KOPT-K1 (cell line): ENCODE results near the gene MAGEH1.
"Not testable (repeated sequence)": the region's sequence is repeated elsewhere in the genome, so short reads cannot be mapped to it uniquely, and the experiment has no call there.

ENCODE experiments used
- H3K27ac ChIP-seq: fragments of 200-600 bp; sonication (generic); 2 replicates; pipeline ENCODE4 v1.5.1; 2016; ENCODE audit warnings: antibody characterized with exemption, mild to moderate bottlenecking, low read depth, low read length; ENCODE audit not compliant: poor library complexity, severe bottlenecking
- H3K36me3 ChIP-seq: fragments of 200-600 bp; sonication (generic); 2 replicates; pipeline ENCODE4 v1.5.1; 2017; ENCODE audit warnings: antibody characterized with exemption, mild to moderate bottlenecking, low read length, moderate library complexity; ENCODE audit not compliant: insufficient read depth
- H3K9me3 ChIP-seq: fragments of 200-600 bp; sonication (generic); 2 replicates; pipeline ENCODE4 v1.5.1; 2017; ENCODE audit warnings: antibody characterized with exemption, low read length, mild to moderate bottlenecking; ENCODE audit not compliant: insufficient read depth, poor library complexity, severe bottlenecking

MAGEH1 gene

GRCh38 chrX:55451990-55452832, at the start of gene MAGEH1:
MAGEH1 (plus strand) TSS chrX:55452127; CDS start chrX:55452375, 248 bp downstream.
- no peaks in the 10 kb centered on the region for H3K36me3 ChIP-seq
- H3K9me3 ChIP-seq, result no peaks in the 10 kb centered on the region
- H3K27ac ChIP-seq, result peak within 1 kb of the TSS; percentile 71

DNA sequence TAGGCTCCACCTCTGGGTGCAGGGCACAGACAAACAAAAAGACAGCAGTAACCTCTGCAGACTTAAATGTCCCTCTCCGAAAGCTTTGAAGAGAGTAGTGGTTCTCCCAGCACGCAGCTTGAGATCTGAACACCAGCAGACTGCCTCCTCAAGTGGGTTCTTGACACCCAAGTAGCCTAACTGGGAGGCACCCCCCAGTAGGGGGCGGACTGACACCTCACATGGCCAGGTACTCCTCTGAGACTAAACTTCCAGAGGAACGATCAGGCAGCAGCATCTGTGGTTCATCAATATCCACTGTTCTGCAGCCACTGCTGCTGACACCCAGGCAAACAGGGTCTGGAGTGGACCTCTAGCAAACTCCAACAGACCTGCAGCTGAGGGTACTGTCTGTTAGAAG, 24.8 kb upstream of the MAGEH1 start:
- H3K9me3 ChIP-seq, H3K36me3 ChIP-seq, H3K27ac ChIP-seq: not testable (repeated sequence)

- not testable (repeated sequence) for H3K9me3 ChIP-seq, H3K36me3 ChIP-seq, H3K27ac ChIP-seq
Observed at GRCh38 chrX:55443468-55443867, 8.5 kb upstream of the MAGEH1 start.

GRCh38 chrX:55450259-55450658, 1.7 kb upstream of the MAGEH1 start:
- H3K36me3 ChIP-seq, result no peaks in the 10 kb centered on the region
- no peak overlapping the region for H3K27ac ChIP-seq
- H3K9me3 ChIP-seq, result no peaks in the 10 kb centered on the region

DNA sequence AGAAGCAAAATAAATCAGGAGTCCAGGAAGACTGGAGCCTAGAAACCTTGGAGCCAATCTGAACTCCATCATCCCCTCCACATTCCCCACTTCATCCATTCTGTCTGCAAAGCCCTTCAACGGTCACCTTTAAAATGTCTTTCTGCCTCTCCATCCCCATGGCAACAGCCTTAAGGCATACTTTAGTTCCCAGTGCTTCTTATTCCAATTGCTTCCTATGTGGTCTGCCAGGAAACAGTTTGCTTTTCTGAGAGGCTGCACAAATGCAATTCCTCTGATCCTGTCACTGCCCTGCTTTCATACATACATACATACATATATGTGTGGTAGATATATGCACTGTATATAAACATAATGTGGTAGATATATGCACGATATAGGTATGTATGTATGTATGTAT, 786 bp upstream of the MAGEH1 start:
- no peaks in the 10 kb centered on the region for H3K36me3 ChIP-seq
- peak overlapping the region; percentile 71 for H3K27ac ChIP-seq
- H3K9me3 ChIP-seq, result no peaks in the 10 kb centered on the region

DNA sequence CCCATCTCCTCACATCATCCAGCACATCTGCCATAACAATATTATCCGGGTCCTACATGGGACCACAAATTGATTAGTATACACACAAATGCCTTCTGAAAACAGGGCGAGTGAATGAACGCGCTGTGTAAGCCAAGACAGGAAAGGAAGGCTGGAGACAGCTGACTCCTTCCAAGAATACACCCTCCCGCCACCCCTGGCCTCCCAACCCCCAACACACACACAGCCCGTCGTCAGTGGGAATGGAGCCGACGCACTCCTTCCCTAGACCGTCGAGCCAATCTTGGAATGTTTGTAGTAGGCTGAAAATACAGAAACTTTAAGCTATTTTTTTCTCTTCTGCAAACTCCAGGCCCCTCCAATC, 319 bp upstream of the MAGEH1 start:
- H3K36me3 ChIP-seq, result no peaks in the 10 kb centered on the region
- no peaks in the 10 kb centered on the region for H3K9me3 ChIP-seq
- peak overlapping the region; percentile 71 for H3K27ac ChIP-seq

DNA sequence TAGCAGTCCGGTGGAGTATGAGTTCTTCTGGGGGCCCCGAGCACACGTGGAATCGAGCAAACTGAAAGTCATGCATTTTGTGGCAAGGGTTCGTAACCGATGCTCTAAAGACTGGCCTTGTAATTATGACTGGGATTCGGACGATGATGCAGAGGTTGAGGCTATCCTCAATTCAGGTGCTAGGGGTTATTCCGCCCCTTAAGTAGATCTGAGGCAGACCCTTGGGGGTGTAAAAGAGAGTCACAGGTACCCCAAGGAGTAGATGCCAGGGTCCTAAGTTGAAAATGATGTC, 852 bp downstream of the MAGEH1 start:
- Histone ChIP-seq H3K36me3 (no peaks in the 10 kb centered on the region), H3K9me3 (no peaks in the 10 kb centered on the region), H3K27ac (peak overlapping the region; percentile 71)

GRCh38 chrX:55455708-55456107, 3.8 kb downstream of the MAGEH1 start:
- not testable (repeated sequence) for H3K27ac ChIP-seq, H3K36me3 ChIP-seq

DNA sequence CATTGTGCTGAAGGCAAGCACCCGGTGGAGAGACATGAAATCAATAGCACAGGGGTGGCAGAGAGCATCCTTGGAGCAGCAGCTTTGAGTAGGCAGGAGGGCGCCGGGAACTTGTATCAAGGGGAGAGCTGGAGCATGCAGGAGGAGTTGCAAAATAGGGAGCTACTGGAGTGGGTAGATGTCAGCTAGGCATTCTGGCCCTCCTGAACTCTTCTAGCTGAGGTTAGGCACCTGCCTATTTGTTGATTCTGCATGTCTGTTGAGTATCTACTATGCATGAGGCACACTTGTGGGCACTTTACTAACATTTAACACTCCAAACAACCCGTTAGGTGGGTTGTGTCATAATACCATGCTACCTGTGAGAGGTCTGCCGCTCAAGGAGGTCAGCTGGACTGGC, 7.5 kb downstream of the MAGEH1 start:
- H3K36me3 ChIP-seq, H3K27ac ChIP-seq, H3K9me3 ChIP-seq: not testable (repeated sequence)

More at GRCh38 chrX:55455708-55456107, 3.8 kb downstream of the MAGEH1 start:
- H3K9me3 ChIP-seq, result not testable (repeated sequence)

DNA sequence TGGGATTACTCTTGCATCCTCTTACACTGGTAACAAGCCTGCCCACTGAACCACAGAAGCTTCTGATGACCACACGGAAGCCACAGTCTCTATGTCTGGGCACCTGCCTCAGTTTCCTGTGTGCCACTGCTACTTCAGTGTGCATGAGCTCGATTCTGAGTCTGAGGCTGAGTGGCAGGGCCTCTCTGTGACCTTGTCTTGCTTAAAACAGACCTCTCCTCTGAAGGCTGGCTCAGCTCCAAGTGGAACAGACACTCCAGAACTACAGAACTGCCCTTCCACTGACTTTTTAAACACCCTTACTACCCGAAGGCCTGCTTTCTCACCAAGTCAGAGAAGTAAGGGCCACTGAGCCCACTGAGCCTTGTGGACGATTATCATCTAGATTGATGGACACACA, 8.0 kb downstream of the MAGEH1 start:
- H3K27ac ChIP-seq, H3K36me3 ChIP-seq, H3K9me3 ChIP-seq: not testable (repeated sequence)

DNA sequence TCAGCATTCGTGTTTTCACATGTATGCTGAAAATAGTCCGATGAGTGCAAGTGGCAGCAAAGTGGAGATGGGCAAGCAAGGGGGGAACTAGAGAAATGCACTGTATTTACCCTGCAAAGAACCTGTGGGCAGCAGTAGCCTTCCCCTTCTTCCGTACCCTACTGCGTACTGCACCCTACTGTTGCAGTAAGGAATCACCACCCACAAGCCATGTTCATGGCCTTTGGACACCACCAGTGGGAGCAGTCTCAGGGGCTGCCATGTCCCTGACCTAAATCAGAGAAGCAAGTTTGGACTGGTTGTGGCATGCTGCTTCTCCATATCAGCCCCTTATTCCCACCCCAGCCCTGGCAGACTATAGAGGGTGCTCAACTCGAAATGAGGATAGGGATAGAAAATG, 12.1 kb downstream of the MAGEH1 start:
- H3K9me3 ChIP-seq, H3K27ac ChIP-seq, H3K36me3 ChIP-seq: not testable (repeated sequence)

DNA sequence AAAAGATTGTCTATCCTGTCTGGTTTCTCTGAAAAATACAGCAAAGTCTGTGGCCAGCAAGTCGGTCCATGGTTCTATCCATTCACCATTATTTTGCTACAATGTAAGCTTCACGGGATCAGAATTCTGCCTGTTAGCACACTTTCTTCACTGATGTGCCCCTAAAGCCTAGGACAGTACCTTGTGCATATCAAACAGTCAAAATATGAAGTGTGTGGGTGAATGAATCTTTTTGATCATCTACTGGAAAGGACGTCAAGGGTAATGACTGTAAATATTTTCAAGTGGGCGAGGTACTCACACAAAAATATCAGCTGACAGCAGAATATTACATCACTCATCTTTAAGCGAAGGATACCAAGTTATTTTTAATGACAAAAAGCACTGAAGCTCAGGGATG, 13.2 kb downstream of the MAGEH1 start:
- not testable (repeated sequence) for H3K27ac ChIP-seq, H3K36me3 ChIP-seq, H3K9me3 ChIP-seq

GRCh38 chrX:55465791-55466190, 13.9 kb downstream of the MAGEH1 start:
- not testable (repeated sequence) for H3K36me3 ChIP-seq, H3K27ac ChIP-seq, H3K9me3 ChIP-seq

DNA sequence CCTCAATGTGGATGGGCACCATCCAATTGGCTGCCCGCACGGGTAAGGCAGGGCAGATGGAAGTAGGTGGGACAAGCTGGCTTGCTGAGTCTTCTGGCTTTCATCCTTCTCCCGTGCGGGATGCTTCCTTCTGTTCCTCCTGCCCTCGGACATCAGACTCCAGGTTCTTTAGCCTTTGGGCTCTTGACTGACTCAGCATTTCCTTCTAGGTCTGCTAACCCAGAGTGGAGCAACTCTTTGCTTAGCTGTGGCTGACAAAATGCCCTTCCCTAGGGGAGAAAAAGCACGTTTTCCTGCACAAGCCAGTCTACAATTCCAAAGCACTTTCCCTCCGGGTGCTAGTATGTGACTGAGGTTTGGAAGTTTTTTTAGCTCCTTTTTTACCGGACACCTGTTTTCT, 28.0 kb downstream of the MAGEH1 start:
- H3K36me3 ChIP-seq, H3K9me3 ChIP-seq, H3K27ac ChIP-seq: not testable (repeated sequence)

DNA sequence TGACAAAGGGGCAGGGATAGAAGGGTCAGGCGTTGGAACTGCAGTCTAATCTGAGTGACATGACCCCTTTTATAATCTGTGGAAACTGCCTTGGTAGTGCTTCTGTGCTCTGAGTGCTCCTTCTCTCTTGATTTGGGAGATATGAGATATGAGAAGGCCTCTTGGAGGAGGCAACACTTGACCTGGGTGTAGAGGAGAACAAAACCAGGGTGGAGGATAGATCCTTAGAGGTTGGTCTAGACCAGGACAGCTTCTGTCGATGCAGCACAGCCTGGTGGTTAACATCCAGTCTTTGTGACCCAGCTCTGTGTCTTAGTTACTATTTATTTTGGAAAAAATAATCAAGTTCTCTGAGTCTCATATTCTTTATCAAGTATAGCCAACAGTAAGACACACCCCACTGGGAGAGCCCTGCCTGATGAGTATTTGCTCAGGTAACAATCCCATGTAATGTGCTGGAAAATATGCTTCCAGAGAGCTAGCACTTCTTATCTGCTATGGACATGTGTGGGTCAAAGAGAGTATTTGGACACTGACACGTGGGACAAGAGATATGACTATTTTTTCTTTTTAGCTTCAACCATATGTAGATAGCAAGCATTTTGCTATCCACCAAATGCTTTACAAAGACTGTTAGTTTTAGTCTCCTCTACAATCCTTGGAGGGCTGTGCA, 28.6 kb downstream of the MAGEH1 start:
- Histone ChIP-seq H3K27ac (no peak overlapping the region), H3K36me3 (no peaks in the 10 kb centered on the region), H3K9me3 (no peaks in the 10 kb centered on the region)

DNA sequence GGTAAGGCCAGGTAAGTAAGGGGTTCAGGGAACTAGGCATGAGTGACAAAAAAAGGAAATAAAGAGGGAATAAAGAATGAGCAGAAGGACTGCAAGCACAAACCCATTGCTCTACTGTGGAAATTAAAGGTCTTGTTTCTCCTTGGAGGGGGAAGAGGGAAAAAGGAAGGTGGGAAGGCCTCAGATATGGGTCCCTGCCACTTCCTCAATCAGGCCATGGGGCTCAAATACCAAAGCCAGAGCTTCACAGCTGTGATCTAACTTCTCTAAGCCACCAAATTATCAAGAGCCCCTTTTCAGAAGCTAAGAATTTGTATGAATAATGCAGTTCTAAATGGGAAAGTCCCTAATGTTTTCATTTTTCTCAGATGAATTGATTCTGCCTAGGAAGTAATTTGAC, 33.0 kb downstream of the MAGEH1 start:
- no peaks in the 10 kb centered on the region for H3K9me3 ChIP-seq
- no peak overlapping the region for H3K27ac ChIP-seq
- peaks cover 6% of the 10 kb centered on the region; the same call in 1 of the 2 replicates for H3K36me3 ChIP-seq
